CD4-positive, CD25-positive, alpha-beta regulatory T cell (primary cell): Measurements from ENCODE around the gene MYH9. TPM values are rescaled to one million over a fixed set of nuclear protein-coding genes. Genes with fewer than 3 reads are reported as not detected.
"Not testable (repeated sequence)": the region's sequence is repeated elsewhere in the genome, so short reads cannot be mapped to it uniquely, and the experiment has no call there.

ENCODE experiments used
- ATAC-seq, 2 donors: fragments of 150-1000 bp; cut with Tn5 transposase; one replicate each; pipeline ENCODE4 v1.10.0; 2021; ENCODE audit warnings: low read depth in 2 of 2, moderate number of reproducible peaks in 2 of 2, moderate library complexity in 1 of 2
- DNase-seq, 3 donors: peaks; one replicate each; pipeline versions ENCODE4 v3.0.0 to v3.0.0-alpha.2; 2012 to 2022; ENCODE audit warnings: mixed read lengths in 1 of 3
- H3K27ac ChIP-seq: one replicate; pipeline ENCODE4 v1.7.0; 2013; ENCODE audit warnings: mild to moderate bottlenecking, low read length; ENCODE audit not compliant: insufficient read depth, poor library complexity, severe bottlenecking
- H3K27me3 ChIP-seq: one replicate; pipeline ENCODE4 v1.7.0; 2013; ENCODE audit warnings: low read length; ENCODE audit not compliant: control insufficient read depth, insufficient read depth
- H3K36me3 ChIP-seq: one replicate; pipeline ENCODE4 v1.7.0; 2013; ENCODE audit warnings: mild to moderate bottlenecking, low read length, moderate library complexity; ENCODE audit not compliant: control insufficient read depth, insufficient read depth
- H3K4me1 ChIP-seq: 2 replicates; pipeline ENCODE4 v1.7.0; 2013; ENCODE audit warnings: mild to moderate bottlenecking, low read length; ENCODE audit not compliant: insufficient read depth, control insufficient read depth, poor library complexity, severe bottlenecking
- H3K4me3 ChIP-seq: one replicate; pipeline ENCODE4 v1.7.0; 2013; ENCODE audit warnings: low read depth, mild to moderate bottlenecking, low read length, moderate library complexity
- H3K9me3 ChIP-seq, 2 experiments: 1 replicate in 1 of 2; 2 replicates in 1 of 2; pipeline ENCODE4 v1.7.0; 2013; ENCODE audit warnings: low read length in 2 of 2, mild to moderate bottlenecking in 1 of 2, moderate library complexity in 1 of 2; ENCODE audit not compliant: control insufficient read depth in 2 of 2
- H3K27ac Mint-ChIP-seq, 3 donors: one replicate each; pipeline ENCODE4 v1.8.0; 2020 to 2022; ENCODE audit warnings: mild to moderate bottlenecking in 3 of 3, mixed read lengths in 3 of 3, moderate library complexity in 2 of 3
- H3K27me3 Mint-ChIP-seq: one replicate; pipeline ENCODE4 v1.8.0; 2022; ENCODE audit warnings: mild to moderate bottlenecking, mixed read lengths
- H3K36me3 Mint-ChIP-seq: one replicate; pipeline ENCODE4 v1.8.0; 2020; ENCODE audit warnings: mixed read lengths
- H3K4me1 Mint-ChIP-seq, 4 donors: one replicate each; pipeline ENCODE4 v1.8.0; 2020 to 2022; ENCODE audit warnings: mixed read lengths in 4 of 4, mild to moderate bottlenecking in 1 of 4
- H3K4me3 Mint-ChIP-seq, 4 donors: one replicate each; pipeline ENCODE4 v1.8.0; 2020 to 2022; ENCODE audit warnings: mild to moderate bottlenecking in 4 of 4, mixed read lengths in 4 of 4, moderate library complexity in 3 of 4
- H3K9me3 Mint-ChIP-seq, 7 donors: one replicate each; pipeline ENCODE4 v1.8.0; 2020 to 2022; ENCODE audit warnings: mixed read lengths in 7 of 7, mild to moderate bottlenecking in 3 of 7, moderate library complexity in 2 of 7
- polyA plus RNA-seq, 4 donors: library from polyadenylated mRNA; unstranded; fragments of 300-500 nt; fragmentation: Illumina TruSeq; gene quantifications; one replicate each; pipeline ENCODE4 v1.2.3, GENCODE V29; 2021
- total RNA-seq: library from RNA; stranded (reverse); gene quantifications from one replicate; pipeline ENCODE4 v1.2.3, GENCODE V29; 2022

The MYH9 gene
- total and polyA plus RNA-seq, 5 donors from 2014 or later = 80.0 to 1,341 (median 98.1) TPM

DNA sequence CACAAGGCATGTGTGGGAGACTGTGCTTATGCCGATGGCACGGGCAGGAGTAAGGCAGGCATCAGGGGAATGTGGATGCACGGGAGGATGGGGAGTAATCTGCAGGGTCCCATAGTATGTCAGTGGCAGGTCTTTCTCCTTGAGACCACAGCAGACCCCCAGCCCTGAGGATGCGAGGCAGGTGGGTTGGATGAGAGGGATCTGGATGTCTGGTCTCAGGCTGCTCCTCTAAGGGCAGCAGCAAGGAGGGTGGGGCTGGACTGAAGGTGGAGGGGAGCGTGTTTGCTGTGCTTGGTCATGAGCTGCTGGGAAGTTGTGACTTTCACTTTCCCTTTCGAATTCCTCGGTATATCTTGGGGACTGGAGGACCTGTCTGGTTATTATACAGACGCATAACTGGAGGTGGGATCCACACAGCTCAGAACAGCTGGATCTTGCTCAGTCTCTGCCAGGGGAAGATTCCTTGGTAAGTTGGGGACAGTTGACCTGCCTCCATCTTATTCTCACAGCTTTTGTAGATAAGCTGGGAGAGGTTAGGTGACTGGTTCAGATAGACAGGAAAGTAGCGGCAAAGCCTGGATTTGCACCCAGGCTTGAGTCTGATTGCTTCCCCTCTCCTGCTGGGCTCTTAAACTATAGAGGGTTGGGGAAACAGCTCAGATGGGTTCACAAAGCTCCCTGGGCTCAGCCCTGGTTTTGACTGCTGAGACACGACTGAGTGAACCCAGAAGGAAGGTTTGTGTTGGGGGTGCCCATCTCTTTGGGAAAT is 134.8 kb downstream of the MYH9 start, which contains the start of gene APOL1:
Gene APOL1 (plus strand): TSS at position 380 of the 769 bp plus-strand sequence. CDS start 1,823 bp downstream, outside the sequence.
- no peaks in the 10 kb centered on the region for H3K27me3 ChIP-seq
- H3K9me3 ChIP-seq = no peaks in the 10 kb centered on the region
- Mint-ChIP-seq H3K27ac (peak within 1 kb of the TSS; percentile 98 to 99 (median 99)), H3K4me1 (peaks cover 10 to 54% (median 38%) of the 10 kb centered on the region in 4 donors), H3K4me3 (peak within 1 kb of the TSS; percentile 81 to 97 (median 96)), H3K27me3 (no peaks in the 10 kb centered on the region), H3K36me3 (peaks cover 24% of the 10 kb centered on the region), H3K9me3 (peaks cover 0 to 4% (median 0%) of the 10 kb centered on the region in 7 donors)
- DNase-seq (peak; percentile 14 to 87 (median 54)), ATAC-seq (peak; percentile 82)
- peak within 1 kb of the TSS; percentile 48 for H3K27ac ChIP-seq
- H3K36me3 ChIP-seq = peaks cover 5% of the 10 kb centered on the region
- H3K4me1 ChIP-seq = peaks cover 30% of the 10 kb centered on the region
- peak within 1 kb of the TSS; percentile 95 for H3K4me3 ChIP-seq

DNA sequence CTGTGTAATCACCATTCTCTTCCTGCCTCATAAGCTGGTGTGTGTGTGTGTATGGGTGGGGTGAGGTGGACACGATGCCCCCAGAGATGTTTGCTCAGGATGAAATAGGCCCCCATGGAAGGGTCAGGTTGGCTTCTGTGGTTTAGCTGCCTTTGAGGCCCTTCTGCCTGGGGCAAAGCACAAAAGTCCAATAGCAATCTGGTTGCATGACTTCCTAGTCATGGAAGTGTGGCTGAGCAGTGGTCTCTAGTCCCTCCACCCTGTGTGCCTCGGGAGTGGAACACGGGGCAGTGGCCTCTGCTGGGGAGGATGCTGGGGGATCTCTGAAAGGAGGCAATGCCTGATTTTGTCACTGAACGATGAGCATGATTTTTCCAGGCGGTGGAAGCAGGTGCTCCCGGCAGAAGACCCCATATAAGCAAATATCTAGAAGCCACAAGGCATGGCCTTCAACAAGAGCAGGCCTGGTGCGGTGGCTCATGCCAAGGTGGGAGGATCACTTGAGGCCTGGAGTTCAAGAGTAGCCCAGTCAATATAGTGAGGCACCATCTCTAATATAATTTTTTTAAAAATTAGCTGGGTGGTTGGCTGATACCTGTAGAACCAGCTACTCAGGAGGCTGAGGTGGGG is 135.7 kb downstream of the MYH9 start:
- ATAC-seq, H3K9me3 Mint-ChIP-seq, H3K27me3 ChIP-seq, DNase-seq, H3K27ac ChIP-seq, H3K9me3 ChIP-seq, H3K27me3 Mint-ChIP-seq, H3K36me3 ChIP-seq, H3K4me3 ChIP-seq: not testable (repeated sequence)
- Mint-ChIP-seq H3K27ac (peak overlapping the region; percentile 98 to 99 (median 99)), H3K36me3 (peaks cover 21% of the 10 kb centered on the region), H3K4me1 (peaks cover 9 to 48% (median 36%) of the 10 kb centered on the region in 4 donors), H3K4me3 (peak overlapping the region; percentile 81 to 97 (median 96))
- peaks cover 30% of the 10 kb centered on the region for H3K4me1 ChIP-seq

GRCh38 chr22:36250292-36250960 is 137.3 kb downstream of the MYH9 start:
- DNase-seq, H3K27me3 ChIP-seq, H3K27ac ChIP-seq, H3K9me3 ChIP-seq, H3K4me3 ChIP-seq, H3K9me3 Mint-ChIP-seq, H3K27me3 Mint-ChIP-seq, H3K27ac Mint-ChIP-seq, H3K36me3 ChIP-seq, ATAC-seq: not testable (repeated sequence)
- Mint-ChIP-seq H3K4me3 (peak overlapping the region in 2 of 4 donors; percentile 22 to 74), H3K36me3 (peaks cover 15% of the 10 kb centered on the region), H3K4me1 (peaks cover 0 to 36% (median 22%) of the 10 kb centered on the region in 4 donors)
- peaks cover 30% of the 10 kb centered on the region for H3K4me1 ChIP-seq

DNA sequence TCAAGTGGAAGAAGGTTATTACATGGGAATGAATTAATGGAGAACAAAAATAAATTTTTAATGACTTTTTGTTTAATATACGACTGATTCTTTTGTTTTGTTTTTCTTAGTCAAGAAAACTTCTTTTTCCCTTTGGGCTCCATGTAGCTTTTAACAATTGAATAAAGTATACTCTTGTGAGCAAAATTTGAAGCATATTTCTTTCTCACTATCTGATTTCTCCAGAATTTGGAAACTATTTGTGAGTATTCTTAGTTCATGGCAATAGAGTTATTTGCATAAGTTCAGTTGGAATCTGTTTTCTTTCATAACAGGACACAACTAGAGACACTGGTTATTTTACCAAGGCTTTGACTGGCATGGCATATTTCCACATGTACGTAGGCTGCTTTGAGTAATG is 138.6 kb downstream of the MYH9 start:
- no peaks in the 10 kb centered on the region for H3K27me3 ChIP-seq
- H3K4me3 ChIP-seq = no peak overlapping the region
- ATAC-seq (no peak), DNase-seq (no peak)
- no peaks in the 10 kb centered on the region for H3K36me3 ChIP-seq
- no peaks in the 10 kb centered on the region for H3K9me3 ChIP-seq
- H3K4me1 ChIP-seq = peaks cover 18% of the 10 kb centered on the region
- H3K27ac Mint-ChIP-seq = no peak overlapping the region
- peaks cover 0 to 4% (median 0%) of the 10 kb centered on the region in 7 donors for H3K9me3 Mint-ChIP-seq
- no peak overlapping the region for H3K27ac ChIP-seq
- H3K4me3 Mint-ChIP-seq = peak overlapping the region in 1 of 4 donors; percentile 69
- no peaks in the 10 kb centered on the region for H3K27me3 Mint-ChIP-seq
- H3K36me3 Mint-ChIP-seq = peaks cover 11% of the 10 kb centered on the region
- H3K4me1 Mint-ChIP-seq = peaks cover 0 to 24% (median 20%) of the 10 kb centered on the region in 4 donors

DNA sequence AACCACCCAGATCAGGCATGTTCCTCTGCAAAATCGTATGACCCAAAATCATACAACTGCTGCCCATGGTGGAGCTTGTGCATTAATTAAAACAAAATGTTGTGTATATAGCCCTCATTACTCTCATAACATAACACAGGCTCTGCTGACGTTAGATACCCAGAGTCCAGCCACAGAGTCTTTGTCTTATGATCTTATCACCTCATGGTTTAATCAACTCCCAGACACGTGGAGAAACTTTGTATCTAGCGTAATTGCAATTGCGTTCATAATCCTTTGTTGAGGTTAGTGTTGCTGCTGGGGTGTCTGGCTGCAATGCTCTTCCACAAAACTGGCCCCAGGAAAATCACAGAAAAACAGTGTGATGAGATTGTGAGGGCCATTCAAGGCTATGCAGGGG is 139.8 kb downstream of the MYH9 start:
- peaks cover 0 to 12% (median 8%) of the 10 kb centered on the region in 4 donors for H3K4me1 Mint-ChIP-seq
- H3K36me3 ChIP-seq = no peaks in the 10 kb centered on the region

GRCh38 chr22:36246718-36247117 is 141.0 kb downstream of the MYH9 start:
- no peak overlapping the region for H3K27ac Mint-ChIP-seq

More for the DNA sequence above, 139.8 kb downstream of the MYH9 start:
- Mint-ChIP-seq H3K27ac (no peak overlapping the region), H3K4me3 (no peak overlapping the region), H3K9me3 (peaks cover 0 to 4% (median 1%) of the 10 kb centered on the region in 7 donors), H3K27me3 (no peaks in the 10 kb centered on the region), H3K36me3 (peaks cover 2% of the 10 kb centered on the region)
- ATAC-seq (no peak), DNase-seq (no peak)
- no peaks in the 10 kb centered on the region for H3K27me3 ChIP-seq
- no peak overlapping the region for H3K4me3 ChIP-seq
- peaks cover 6% of the 10 kb centered on the region for H3K4me1 ChIP-seq
- H3K27ac ChIP-seq = no peak overlapping the region
- peaks cover 0 to 2% of the 10 kb centered on the region in 2 experiments for H3K9me3 ChIP-seq

GRCh38 chr22:36245805-36246356 is 141.9 kb downstream of the MYH9 start:
- Mint-ChIP-seq H3K27me3 (no peaks in the 10 kb centered on the region), H3K4me1 (no peaks in the 10 kb centered on the region), H3K9me3 (peaks cover 0 to 12% (median 1%) of the 10 kb centered on the region in 7 donors), H3K4me3 (no peak overlapping the region), H3K27ac (no peak overlapping the region), H3K36me3 (no peaks in the 10 kb centered on the region)
- DNase-seq (no peak), ATAC-seq (no peak)
- Histone ChIP-seq H3K36me3 (no peaks in the 10 kb centered on the region), H3K4me3 (no peak overlapping the region), H3K9me3 (peaks cover 0 to 4% of the 10 kb centered on the region in 2 experiments), H3K27me3 (no peaks in the 10 kb centered on the region), H3K4me1 (no peaks in the 10 kb centered on the region), H3K27ac (no peak overlapping the region)

More at GRCh38 chr22:36246718-36247117, 141.0 kb downstream of the MYH9 start:
- Mint-ChIP-seq H3K4me3 (no peak overlapping the region), H3K9me3 (peaks cover 0 to 12% (median 1%) of the 10 kb centered on the region in 7 donors), H3K36me3 (no peaks in the 10 kb centered on the region), H3K27me3 (no peaks in the 10 kb centered on the region), H3K4me1 (peaks cover 0 to under 1% (median 0%) of the 10 kb centered on the region in 4 donors)
- ATAC-seq (no peak), DNase-seq (no peak)
- H3K27ac ChIP-seq = no peak overlapping the region
- peaks cover 0 to 4% of the 10 kb centered on the region in 2 experiments for H3K9me3 ChIP-seq
- no peak overlapping the region for H3K4me3 ChIP-seq
- H3K27me3 ChIP-seq = no peaks in the 10 kb centered on the region
- H3K4me1 ChIP-seq = no peaks in the 10 kb centered on the region
- H3K36me3 ChIP-seq = no peaks in the 10 kb centered on the region
